ENCODE data around the gene ISCU.

Gene ISCU

DNA sequence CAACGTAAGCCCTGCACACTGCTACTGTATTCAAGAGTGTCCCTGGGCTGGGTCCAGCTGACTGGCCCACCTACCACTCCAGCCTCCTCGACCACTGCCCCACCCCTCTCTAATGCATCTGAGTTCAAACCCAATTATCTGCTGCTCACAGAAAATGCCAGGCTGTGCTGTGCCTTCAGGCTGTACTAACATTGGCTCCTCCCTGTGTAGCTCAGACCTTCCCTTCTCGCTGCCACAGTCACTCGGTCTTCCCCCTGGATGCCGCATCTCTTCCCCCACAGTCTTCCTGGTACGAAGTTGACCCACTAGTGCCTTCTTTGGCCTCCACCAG, 35.3 kb upstream of the ISCU start:
- Histone ChIP-seq H3K36me3 (ENCODE audit: control insufficient read depth, low read length) (peaks cover 98% of the 10 kb centered on the region), H3K9me3 (ENCODE audit: control insufficient read depth, insufficient read depth, low read length) (no peaks in the 10 kb centered on the region), H3K79me2 (ENCODE audit: control insufficient read depth, low read length) (0 out of 2 replicates have a peak, but pooled peaks cover 2% of the 10 kb centered on the region), H3K4me1 (ENCODE audit: control insufficient read depth, low read length) (no peaks in the 10 kb centered on the region), H3K4me3 (ENCODE audit: low read length) (no peak overlapping the region), H3K4me2 (ENCODE audit: low read length) (no peak overlapping the region), H3K27ac (ENCODE audit: low read depth, low read length) (no peak overlapping the region), H3K27me3 (ENCODE audit: control insufficient read depth, low read length) (no peaks in the 10 kb centered on the region), H3K9me2 (replicated peaks; ENCODE audit: control insufficient read depth, low read length) (no peaks in the 10 kb centered on the region), H3F3A (ENCODE audit: control insufficient read depth, insufficient read depth) (no peaks in the 10 kb centered on the region), H4K20me1 (ENCODE audit: control insufficient read depth, insufficient read depth, low read depth, low read length) (no peaks in the 10 kb centered on the region)
- TF ChIP-seq, protein P1, sequence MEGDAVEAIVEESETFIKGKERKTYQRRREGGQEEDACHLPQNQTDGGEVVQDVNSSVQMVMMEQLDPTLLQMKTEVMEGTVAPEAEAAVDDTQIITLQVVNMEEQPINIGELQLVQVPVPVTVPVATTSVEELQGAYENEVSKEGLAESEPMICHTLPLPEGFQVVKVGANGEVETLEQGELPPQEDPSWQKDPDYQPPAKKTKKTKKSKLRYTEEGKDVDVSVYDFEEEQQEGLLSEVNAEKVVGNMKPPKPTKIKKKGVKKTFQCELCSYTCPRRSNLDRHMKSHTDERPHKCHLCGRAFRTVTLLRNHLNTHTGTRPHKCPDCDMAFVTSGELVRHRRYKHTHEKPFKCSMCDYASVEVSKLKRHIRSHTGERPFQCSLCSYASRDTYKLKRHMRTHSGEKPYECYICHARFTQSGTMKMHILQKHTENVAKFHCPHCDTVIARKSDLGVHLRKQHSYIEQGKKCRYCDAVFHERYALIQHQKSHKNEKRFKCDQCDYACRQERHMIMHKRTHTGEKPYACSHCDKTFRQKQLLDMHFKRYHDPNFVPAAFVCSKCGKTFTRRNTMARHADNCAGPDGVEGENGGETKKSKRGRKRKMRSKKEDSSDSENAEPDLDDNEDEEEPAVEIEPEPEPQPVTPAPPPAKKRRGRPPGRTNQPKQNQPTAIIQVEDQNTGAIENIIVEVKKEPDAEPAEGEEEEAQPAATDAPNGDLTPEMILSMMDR (IDR thresholded peaks at IDR 0.05; ENCODE audit: low read depth, low read length, poor library complexity, severe bottlenecking): no peak
- TF ChIP-seq EZH2phosphoT487 (IDR thresholded peaks at IDR 0.05; ENCODE audit: borderline replicate concordance, low read length): no peak

DNA sequence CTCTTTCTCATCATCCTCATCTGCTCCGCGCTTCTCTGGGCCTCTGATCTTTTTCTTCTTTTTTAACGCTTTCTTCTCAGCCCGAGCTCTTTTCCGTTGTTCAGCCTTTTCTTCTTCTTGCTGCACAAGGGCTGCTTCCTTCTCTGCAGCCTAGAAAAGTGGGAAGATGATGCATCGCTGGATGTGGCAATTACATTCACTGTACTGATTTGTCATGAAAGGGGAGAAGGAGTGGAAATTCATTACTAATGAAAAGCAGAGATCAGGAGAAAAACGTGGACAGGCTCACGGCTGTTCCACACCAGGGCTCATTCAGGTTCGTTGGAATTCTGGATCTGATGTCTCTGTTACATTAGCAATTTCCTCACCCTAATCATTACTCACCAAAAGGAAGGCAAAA, 32.2 kb upstream of the ISCU start:
- H3K9me2 ChIP-seq (replicated peaks; ENCODE audit: control insufficient read depth, low read length): no peaks in the 10 kb centered on the region
- H3K4me1 ChIP-seq (ENCODE audit: control insufficient read depth, low read length): no peaks in the 10 kb centered on the region
- H4K20me1 ChIP-seq (ENCODE audit: control insufficient read depth, insufficient read depth, low read depth, low read length): no peaks in the 10 kb centered on the region
- H3K4me2 ChIP-seq (ENCODE audit: low read length): no peak overlapping the region
- no peak for TF ChIP-seq EZH2phosphoT487 (IDR thresholded peaks at IDR 0.05; ENCODE audit: borderline replicate concordance, low read length)
- TF ChIP-seq, protein P1 (IDR thresholded peaks at IDR 0.05; ENCODE audit: low read depth, low read length, poor library complexity, severe bottlenecking): no peak
- H3F3A ChIP-seq (ENCODE audit: control insufficient read depth, insufficient read depth): peaks cover 4% of the 10 kb centered on the region; the same call in 1 of the 2 replicates
- no peaks in the 10 kb centered on the region for H3K9me3 ChIP-seq (ENCODE audit: control insufficient read depth, insufficient read depth, low read length)
- no peak overlapping the region for H3K27ac ChIP-seq (ENCODE audit: low read depth, low read length)
- H3K79me2 ChIP-seq (ENCODE audit: control insufficient read depth, low read length): peaks cover 6% of the 10 kb centered on the region; the same call in 1 of the 2 replicates
- peaks cover 95% of the 10 kb centered on the region for H3K36me3 ChIP-seq (ENCODE audit: control insufficient read depth, low read length)
- H3K27me3 ChIP-seq (ENCODE audit: control insufficient read depth, low read length): no peaks in the 10 kb centered on the region
- H3K4me3 ChIP-seq (ENCODE audit: low read length): no peak overlapping the region

DNA sequence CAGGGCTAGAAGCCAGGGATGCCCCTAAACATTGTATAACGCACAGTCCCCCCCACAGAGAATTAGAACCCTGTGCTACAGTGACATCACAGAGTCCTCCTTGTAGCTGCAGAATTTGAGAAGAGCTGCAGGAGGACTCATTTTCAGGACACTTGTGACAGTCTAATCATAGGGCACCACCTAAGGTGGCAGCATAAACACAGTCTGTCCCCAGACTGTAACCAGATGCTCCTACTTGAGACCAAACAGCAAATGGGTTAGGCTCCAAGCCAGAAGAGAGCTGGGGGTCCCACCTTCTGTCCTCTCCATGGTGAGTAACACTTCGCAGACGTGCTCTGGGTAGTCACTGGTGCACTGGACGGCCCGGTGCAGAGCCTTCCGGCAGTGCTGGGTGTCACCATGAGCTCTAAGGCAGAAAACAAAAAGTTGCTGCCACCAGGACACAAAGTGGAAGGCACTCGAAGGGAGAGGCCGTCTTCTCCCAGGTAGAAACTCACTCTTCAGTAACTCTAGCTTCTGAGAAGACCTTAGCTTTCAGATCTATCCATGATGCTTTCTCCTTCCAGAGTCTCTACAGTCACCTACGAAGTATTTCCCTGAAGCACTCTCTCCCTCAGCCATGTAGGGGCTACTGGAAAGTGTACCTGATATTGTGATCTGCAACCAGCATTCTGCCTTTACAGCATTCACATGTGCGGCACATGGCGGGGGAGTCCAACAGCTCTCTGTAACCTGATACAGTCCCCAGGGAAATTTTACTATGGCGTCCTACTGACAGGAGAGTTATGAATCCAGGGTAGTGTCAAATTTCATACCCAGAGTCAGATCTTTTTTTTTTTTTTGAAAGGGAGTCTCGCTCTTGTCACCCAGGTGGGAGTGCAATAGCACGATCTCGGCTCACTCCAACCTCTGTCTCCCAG, 30.2 kb upstream of the ISCU start:
- Histone ChIP-seq H3K79me2 (ENCODE audit: control insufficient read depth, low read length) (peaks cover 15% of the 10 kb centered on the region), H3K36me3 (ENCODE audit: control insufficient read depth, low read length) (peaks cover 95% of the 10 kb centered on the region), H3K4me2 (ENCODE audit: low read length) (no peak overlapping the region), H3K4me3 (ENCODE audit: low read length) (no peak overlapping the region), H3K27ac (ENCODE audit: low read depth, low read length) (no peak overlapping the region), H3K9me3 (ENCODE audit: control insufficient read depth, insufficient read depth, low read length) (no peaks in the 10 kb centered on the region), H4K20me1 (ENCODE audit: control insufficient read depth, insufficient read depth, low read depth, low read length) (no peaks in the 10 kb centered on the region), H3K27me3 (ENCODE audit: control insufficient read depth, low read length) (no peaks in the 10 kb centered on the region), H3K4me1 (ENCODE audit: control insufficient read depth, low read length) (no peaks in the 10 kb centered on the region), H3K9me2 (replicated peaks; ENCODE audit: control insufficient read depth, low read length) (no peaks in the 10 kb centered on the region), H3F3A (ENCODE audit: control insufficient read depth, insufficient read depth) (peaks cover 4% of the 10 kb centered on the region; the same call in 1 of the 2 replicates)
- no peak for TF ChIP-seq EZH2phosphoT487 (IDR thresholded peaks at IDR 0.05; ENCODE audit: borderline replicate concordance, low read length)
- TF ChIP-seq, protein P1 (IDR thresholded peaks at IDR 0.05; ENCODE audit: low read depth, low read length, poor library complexity, severe bottlenecking): no peak
